HepG2 (cell line): ENCODE measurements around the gene AQP5. TPM values are rescaled to one million over a fixed set of nuclear protein-coding genes. Genes with fewer than 3 reads are reported as not detected.

ENCODE experiments used
- BATF2 ChIP-seq: sonication (generic); formaldehyde crosslinking; IDR thresholded peaks from 2 replicates; pipeline ENCODE4 v1.8.0; 2022; ENCODE audit warnings: mild to moderate bottlenecking, missing genetic modification reagents, moderate library complexity
- FOXO4 ChIP-seq: sonication (generic); formaldehyde crosslinking; conservative IDR thresholded peaks from 2 replicates; pipeline ENCODE4 v1.8.1; 2023; ENCODE audit warnings: missing genetic modification reagents
- GATAD2A ChIP-seq: IDR thresholded peaks from 2 replicates; pipeline ENCODE4 v1.6.1; 2016
- HNF4G ChIP-seq, 2 experiments: sonication (generic) in 1 of 2; formaldehyde crosslinking in 1 of 2; IDR thresholded peaks; 2 replicates each; pipeline versions ENCODE4 v1.4.0 to v1.6.1; 2011 to 2020; ENCODE audit warnings: borderline replicate concordance in 2 of 2, low read depth in 2 of 2, mild to moderate bottlenecking in 2 of 2, low read length in 1 of 2, missing genetic modification reagents in 1 of 2, moderate library complexity in 1 of 2
- NFIB ChIP-seq: sonication (generic); formaldehyde crosslinking; IDR thresholded peaks from 2 replicates; pipeline ENCODE4 v1.9.0; 2021; ENCODE audit warnings: missing genetic modification reagents, mild to moderate bottlenecking, borderline replicate concordance
- PHF21A ChIP-seq: sonication (generic); formaldehyde crosslinking; IDR thresholded peaks from 2 replicates; pipeline ENCODE4 v1.5.0; 2020; ENCODE audit warnings: mild to moderate bottlenecking, missing genetic modification reagents
- TBX3 ChIP-seq: fragments of 450-650 bp; IDR thresholded peaks from 2 replicates; pipeline ENCODE4 v1.6.1; 2017; ENCODE audit warnings: antibody characterized with exemption, mild to moderate bottlenecking, inconsistent platforms, borderline replicate concordance
- ZFP91 ChIP-seq: sonication (generic); formaldehyde crosslinking; IDR thresholded peaks from 2 replicates; pipeline ENCODE4 v1.9.0; 2022; ENCODE audit warnings: missing genetic modification reagents, mild to moderate bottlenecking, borderline replicate concordance
- ZNF224 ChIP-seq: sonication (generic); formaldehyde crosslinking; IDR thresholded peaks from 2 replicates; pipeline ENCODE4 v1.5.0; 2020; ENCODE audit warnings: mild to moderate bottlenecking, missing genetic modification reagents
- ZNF274 ChIP-seq: sonication (generic); formaldehyde crosslinking; IDR thresholded peaks from 2 replicates; pipeline ENCODE4 v1.5.1; 2020; ENCODE audit warnings: mild to moderate bottlenecking, missing genetic modification reagents
- ZNF280D ChIP-seq: sonication (generic); formaldehyde crosslinking; IDR thresholded peaks from 2 replicates; pipeline ENCODE4 v1.5.1; 2020; ENCODE audit warnings: mild to moderate bottlenecking, missing genetic modification reagents
- ZNF512B ChIP-seq: sonication (generic); formaldehyde crosslinking; IDR thresholded peaks from 2 replicates; pipeline ENCODE4 v1.5.1; 2020; ENCODE audit warnings: missing genetic modification reagents, mild to moderate bottlenecking, borderline replicate concordance
- ZNF550 ChIP-seq: sonication (generic); formaldehyde crosslinking; IDR thresholded peaks from 2 replicates; pipeline ENCODE4 v1.4.0; 2020; ENCODE audit warnings: mild to moderate bottlenecking, missing genetic modification reagents, borderline replicate concordance
- ZNF598 ChIP-seq: sonication (generic); formaldehyde crosslinking; IDR thresholded peaks from 2 replicates; pipeline ENCODE4 v1.5.1; 2020; ENCODE audit warnings: mild to moderate bottlenecking, missing genetic modification reagents, borderline replicate concordance
- ZNF777 ChIP-seq: sonication (generic); formaldehyde crosslinking; IDR thresholded peaks from 2 replicates; pipeline ENCODE4 v1.4.0; 2020; ENCODE audit warnings: missing genetic modification reagents
- ZNF782 ChIP-seq: sonication (generic); formaldehyde crosslinking; IDR thresholded peaks from 2 replicates; pipeline ENCODE4 v1.4.0; 2020; ENCODE audit warnings: missing genetic modification reagents, mild to moderate bottlenecking, borderline replicate concordance
- polyA plus RNA-seq, 8 experiments: library from polyadenylated mRNA; depleted of rRNA in 3 of 8; stranded (reverse) in 7 of 8; unstranded in 1 of 8; fragments of >200 nt; fragmentation: Illumina TruSeq in 4 of 8; extraction: Trizol in 4 of 8; gene quantifications; 2 replicates each; pipeline versions ENCODE4 v1.2.1 to v1.2.3, GENCODE V29; 2011 to 2016; ENCODE audit warnings: low read depth in 4 of 8, missing spikeins in 1 of 8, mixed read lengths in 1 of 8; ENCODE audit not compliant: insufficient read depth in 1 of 8
- total RNA-seq, 5 experiments: library from RNA; depleted of rRNA; stranded (reverse); fragments of >200 nt; fragmentation: Illumina TruSeq; extraction: Trizol; gene quantifications; 2 replicates each; pipeline ENCODE4 v1.2.3, GENCODE V29; 2016; ENCODE audit warnings: low read depth in 1 of 5

Gene AQP5
- total and polyA plus RNA-seq, 2 of the 13 experiments (the other 11 are each of a cell fraction or from before 2014, with no cell fraction given) = not detected

GRCh38 chr12:49967042-49967776, 5.5 kb downstream of the AQP5 start (continued):
- TF ChIP-seq ZNF280D (no peak), HNF4G (IDR thresholded peaks at IDR 0.05; ENCODE audit: borderline replicate concordance, low read depth, low read length) (no peak), HNF4G (CRISPR knock-in tag; IDR thresholded peaks at IDR 0.05; ENCODE audit: borderline replicate concordance, low read depth) (no peak), FOXO4 (CRISPR knock-in tag) (no peak), ZNF512B (CRISPR knock-in tag) (no peak; the same call in 1 of the 2 replicates), ZNF224 (CRISPR knock-in tag) (peak; percentile 29; the same call in 1 of the 2 replicates), TBX3 (no peak), ZFP91 (CRISPR knock-in tag) (peak; percentile 77; the same call in 1 of the 2 replicates), PHF21A (no peak), ZNF274 (no peak), ZNF550 (CRISPR knock-in tag) (no peak), GATAD2A (CRISPR knock-in tag) (0 out of 2 replicates have a peak, but pooled peaks have one; percentile 14), BATF2 (CRISPR knock-in tag) (no peak), ZNF777 (CRISPR knock-in tag) (0 out of 2 replicates have a peak, but pooled peaks have one; percentile 34), NFIB (no peak), ZNF598 (no peak; the same call in 1 of the 2 replicates), ZNF782 (peak; percentile 30; the same call in 1 of the 2 replicates)
